NCI-H1048 (cell line): ENCODE measurements around the gene RXRG.

Source experiments
- DNase-seq: peaks from one replicate; lab custom pipeline; 2025; lab: John Stamatoyannopoulos, UW

RXRG gene

DNA sequence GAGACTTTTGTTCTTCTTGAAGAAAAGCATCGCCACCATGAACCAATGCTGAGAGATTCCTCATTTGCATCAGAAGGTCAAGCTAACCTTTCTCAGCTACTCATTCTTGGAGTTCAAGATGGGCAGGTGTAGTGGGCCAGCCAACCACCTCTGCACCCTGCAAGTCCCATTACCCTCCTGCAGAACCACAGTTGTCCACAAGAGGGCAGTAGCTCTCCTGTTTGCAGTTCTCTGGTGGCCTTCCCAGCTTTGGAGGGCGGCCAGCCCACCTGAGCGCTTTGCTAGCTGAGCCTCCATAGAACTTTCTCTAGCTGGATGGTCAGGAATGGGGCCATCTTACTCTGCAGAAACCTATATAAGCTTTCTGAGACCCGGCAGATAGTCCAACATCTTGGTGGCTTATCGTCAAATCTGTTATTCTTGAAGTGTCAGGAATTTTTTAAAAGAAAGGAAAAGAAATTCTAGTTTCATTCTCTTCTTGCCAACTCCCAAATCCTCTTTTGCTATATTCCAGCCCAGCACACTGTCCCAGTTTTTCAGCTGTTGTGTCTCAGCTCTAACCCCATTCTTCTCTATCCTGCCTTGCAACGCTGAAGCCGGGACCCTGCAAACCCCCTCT, 77.4 kb downstream of the RXRG start:
- DNase-seq, result peak; percentile 47

DNA sequence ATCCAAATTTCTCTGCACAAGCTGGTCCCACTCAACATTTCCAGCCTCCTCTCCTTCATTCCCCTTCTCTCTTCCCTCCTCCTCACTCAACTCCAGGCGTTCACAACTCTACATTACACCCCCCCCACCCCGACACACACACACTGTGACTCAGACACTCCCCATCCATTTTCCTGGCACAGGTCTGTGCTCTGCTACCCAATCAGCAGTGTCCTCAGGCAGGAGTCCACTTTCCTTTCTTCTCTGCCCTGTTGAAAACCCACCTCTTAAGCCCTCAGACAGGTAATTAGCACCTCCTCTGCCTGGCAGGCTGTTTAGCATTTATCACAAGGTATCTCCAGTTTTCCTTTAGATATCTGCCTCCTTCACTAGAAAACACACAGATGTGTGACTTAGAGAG, 79.6 kb downstream of the RXRG start:
- DNase-seq, result no peak

DNA sequence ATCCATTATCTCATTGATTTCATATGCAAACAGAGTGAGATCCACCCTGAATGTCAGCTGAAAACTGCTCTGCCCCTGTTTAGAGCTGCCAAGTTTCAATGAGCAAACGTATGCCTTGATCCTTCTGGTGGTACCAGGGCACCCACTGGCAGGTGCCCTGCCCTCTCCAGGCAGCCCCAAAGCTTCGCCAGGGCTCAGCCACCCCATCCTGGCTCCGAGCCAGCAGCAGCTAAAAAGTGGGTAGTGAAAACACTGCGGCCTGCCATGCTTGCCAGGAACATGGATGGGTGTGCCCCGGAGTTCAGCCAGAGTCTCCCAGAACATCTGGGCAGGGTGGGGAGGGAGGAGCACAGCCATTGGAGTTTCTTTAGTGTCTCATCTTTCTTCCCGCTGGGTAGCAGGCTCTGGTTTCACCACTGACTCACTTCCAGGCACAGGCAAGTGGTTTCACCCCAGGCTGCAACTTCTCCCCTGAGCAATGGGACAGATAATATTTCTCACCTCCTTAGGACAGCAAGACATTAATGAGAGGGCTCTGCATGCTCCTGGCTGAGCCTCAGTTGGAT, 80.3 kb downstream of the RXRG start:
- DNase-seq, result no peak

DNA sequence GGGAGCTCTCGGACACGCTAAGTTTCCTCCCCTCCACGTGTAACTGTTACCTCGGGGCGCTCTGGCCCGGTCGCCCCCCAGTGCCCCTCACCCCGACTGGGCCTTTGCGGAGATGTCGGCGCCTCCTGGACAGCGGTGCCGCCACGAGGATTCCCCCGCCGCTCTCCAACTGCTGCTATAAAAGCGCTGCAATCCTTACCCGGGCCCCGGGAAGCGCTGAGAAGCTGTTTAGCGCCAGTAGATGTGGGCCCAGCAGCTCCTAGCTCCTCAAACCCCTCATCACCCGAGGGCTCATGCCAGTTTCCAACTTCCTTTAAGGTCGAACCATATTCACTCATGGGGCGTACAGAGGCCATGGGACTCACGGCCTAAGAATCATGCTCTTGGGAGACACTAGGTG, 88.0 kb downstream of the RXRG start:
- DNase-seq, result no peak

DNA sequence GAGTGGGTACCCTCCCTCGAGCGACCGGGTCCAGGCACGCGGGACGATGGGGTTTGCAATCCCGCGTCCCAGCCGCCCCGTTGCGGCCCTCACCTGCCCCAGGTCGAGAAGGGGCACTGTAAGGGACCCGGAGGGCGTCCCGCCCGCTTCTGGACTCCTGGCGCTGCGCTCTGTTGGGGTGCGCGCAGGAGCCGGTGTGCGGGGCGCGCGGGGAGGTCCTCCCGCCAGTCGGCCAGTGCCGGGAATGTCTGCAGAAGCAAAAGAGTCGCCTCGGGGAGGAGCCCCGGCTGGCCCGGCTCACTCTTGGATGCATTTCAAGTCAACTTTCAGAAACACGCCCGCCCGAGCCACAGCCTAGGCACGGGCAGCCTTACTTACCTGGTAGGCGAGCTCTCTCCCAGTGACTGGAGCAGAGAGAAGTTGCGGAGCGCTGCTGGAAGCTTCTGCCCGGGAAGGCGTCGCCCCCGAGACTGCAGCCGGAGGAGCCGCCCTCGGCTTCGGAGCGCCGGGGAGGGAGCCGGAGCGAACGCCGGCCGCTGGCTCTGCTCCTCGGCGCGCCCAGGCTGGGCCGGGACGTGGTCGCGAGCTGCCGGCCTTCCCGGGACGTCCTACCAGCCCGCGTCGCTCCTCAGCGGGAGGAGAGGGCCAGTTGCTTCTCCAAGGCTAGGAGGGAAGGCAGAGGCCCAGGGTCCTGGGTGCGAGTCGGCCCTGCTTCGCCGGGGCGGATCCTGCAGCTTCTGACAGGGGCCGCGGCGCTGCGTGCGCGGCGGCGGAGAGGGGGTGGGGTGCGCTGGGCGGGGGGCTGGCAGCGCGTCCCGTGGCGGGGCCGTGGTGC, 88.7 kb downstream of the RXRG start, which contains the start of gene LMX1A:
LMX1A (minus strand) TSS at position 739 of the 835 bp plus-strand sequence. CDS start 1,156 bp downstream, outside the sequence.
- no peak for DNase-seq

DNA sequence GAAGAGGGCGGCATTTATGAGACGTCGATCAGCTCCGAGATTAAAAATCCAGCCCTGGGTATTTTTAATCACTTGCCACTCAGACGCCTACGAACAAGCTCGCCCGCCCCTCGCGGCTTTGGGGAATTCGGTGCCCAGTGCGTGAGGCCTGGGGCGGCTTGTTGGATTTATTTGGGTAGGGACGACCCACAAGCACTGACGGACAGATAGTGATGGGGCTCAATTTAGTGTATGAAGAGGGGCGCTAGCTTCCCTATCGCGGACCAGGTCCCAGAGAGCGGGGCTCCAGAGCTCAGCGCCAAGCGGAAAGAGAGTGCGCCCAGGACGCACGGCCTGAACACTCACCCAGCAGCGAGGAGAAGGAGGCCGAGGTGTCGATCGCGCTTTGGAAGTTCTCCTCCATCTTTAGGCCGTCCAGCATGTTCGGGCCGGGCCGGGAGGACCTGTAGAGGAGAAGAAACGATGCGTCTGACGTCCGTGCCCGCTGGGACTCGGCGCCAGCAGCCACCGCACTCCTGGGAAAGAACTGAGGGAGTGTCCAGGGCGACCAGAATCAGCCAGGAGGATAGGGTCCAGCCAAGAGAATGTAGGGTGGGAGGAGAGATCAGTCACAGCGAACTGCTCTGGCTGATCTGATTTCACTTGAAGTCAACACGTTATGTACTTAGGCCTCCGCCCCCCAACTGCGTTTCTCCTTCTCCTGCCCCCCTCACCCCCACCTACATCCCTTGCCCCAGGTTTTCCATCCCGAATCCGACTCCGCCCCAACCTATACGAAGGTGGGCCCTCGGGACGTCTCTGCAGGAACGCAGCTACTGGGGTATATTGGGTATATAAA, 89.6 kb downstream of the RXRG start:
- DNase-seq, result no peak

DNA sequence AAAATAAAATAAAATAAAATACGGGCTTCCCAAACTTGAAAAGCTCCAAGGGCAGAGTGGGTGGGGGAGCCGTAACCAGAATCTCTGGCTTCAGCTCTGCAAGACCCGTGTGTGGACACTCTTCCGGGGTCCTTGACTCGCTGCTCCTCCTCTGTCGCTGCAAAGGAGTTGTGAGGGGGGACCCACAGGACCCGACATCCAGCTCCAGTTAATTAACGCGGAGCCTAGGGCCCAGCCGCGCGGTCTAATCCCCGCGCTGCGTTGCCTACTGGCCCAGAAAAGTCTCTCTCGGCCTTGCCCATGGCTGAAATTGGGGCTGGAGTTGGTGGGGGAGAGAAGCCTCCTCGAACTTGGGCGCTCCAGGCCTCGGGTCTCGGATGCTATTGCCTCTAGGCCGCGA, 90.2 kb downstream of the RXRG start:
- DNase-seq, result no peak

DNA sequence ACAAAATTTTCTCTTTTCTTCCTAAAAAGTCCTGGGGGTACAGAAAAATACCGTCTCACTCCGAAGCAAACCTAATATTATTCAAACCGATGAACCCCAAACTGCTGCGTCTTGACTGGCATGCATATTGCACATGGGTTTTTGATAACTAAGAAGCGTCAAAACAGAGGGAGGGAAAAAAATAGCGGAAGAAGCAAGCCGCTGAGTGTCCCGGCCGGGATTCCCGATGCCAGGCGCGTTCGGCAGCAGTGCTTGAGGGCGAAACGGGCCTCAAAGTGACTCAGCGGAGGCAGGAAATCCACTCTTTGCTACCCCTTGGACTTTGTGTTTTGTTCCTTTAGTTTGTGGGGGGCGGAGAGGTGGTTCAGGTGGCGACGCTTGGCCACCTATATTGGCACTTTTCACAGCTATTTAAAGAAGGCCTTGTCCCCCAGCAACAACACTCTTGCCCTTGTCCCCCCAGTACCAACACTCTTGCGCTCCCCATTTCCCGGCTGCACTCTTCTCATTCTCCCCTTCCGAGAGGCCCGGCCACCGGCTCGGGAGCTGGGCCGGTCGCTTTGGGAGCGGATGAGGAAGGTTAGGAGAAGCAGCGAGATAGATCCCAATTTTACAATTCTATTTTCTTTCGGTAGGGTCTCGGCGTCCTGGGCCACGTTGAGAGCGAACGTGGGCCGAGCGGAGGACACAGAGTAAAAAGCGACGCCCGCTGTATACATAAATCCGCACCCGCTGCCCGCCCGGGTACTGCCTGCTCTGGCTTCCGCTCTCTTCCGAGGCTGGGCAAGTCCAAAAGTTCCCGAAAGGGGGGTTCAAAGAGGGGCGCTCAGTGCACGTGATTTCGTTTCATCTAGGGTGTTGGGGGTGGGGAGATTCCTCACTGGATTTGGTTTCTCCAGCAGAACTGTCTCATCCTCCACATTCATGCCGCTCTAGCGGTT, 90.9 kb downstream of the RXRG start:
- DNase-seq, result no peak

DNA sequence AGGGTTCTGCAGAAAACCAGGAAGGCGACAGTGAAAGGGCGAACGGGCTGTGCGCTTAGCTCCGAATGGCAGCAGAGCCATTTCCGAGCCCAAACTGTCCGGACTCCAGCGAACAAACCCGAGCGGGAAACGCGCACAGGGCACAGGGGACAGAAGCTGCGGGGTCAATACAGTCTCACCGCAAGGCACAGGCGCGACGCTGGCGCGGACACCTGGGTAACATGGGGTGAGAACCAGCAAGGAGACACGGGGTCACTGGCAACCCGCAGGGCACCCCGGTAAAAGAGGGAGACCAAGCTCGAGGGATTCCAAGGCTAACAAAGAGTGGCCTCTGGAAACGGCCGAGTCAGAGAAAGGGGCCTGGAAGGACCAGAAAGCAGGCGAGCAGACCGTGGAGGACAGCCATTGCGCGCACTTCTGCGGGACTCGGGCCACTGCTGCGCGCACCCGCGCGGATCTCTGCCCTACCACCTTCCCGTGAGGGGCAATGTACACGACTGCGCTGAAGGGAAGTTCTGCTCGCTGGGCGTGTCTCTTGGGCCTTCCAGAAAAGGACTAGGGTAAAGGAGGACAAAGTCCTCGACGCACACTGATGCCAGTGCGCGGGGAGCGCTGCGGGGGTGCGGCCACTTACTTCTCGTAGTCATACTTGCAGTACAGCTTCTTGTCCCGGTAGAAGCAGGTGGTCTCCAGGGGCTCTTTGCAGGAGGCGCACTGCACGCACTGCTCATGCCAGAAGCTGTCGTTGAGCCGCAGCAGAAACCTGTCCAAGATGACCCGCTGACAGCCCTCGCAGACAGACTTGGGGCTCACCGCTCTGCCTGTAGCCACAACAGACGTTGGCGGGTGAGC, 92.3 kb downstream of the RXRG start:
- DNase-seq, result no peak

DNA sequence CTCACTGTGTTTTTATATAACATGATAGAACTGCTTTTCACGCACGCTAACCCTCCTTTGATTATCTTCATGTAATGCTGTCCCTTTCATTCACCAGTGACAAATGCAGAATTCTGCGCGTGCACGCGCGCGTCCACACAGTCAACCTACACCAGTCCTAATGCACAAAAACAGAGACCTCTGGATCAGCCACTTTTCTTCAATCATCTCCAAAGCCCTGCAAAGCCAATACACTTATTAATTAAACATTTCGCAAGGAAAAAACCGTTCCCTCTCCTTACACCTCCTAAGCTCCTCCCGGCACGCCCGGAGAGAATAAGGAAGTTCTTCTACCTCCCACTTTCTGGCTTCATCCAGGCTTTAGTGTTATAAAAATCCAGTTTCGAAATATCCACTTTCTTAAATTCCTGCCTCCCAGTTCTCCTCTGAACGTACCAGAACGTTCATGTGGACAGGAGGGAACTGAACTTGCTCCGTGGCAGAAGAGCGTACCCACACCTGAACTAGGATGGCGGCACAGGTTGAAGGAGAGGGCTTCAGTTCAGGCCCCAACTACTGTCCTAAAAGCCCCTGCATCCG, 93.0 kb downstream of the RXRG start:
- no peak for DNase-seq
